Liver (tissue), 9 donors: ENCODE data around the gene GSX2. TPM values are rescaled to one million over a fixed set of nuclear protein-coding genes. Genes with fewer than 3 reads are reported as not detected.

Experiments used
- DNase-seq: peaks from one replicate; pipeline ENCODE4 v3.0.0-alpha.2; 2017; ENCODE audit warnings: low spot score
- H3K27ac ChIP-seq, 2 donors: one replicate each; pipeline ENCODE4 v1.7.0; 2013; ENCODE audit warnings: inconsistent platforms in 2 of 2, low read length in 2 of 2, control low read depth in 1 of 2, low read depth in 1 of 2, mild to moderate bottlenecking in 1 of 2
- H3K27me3 ChIP-seq, 4 donors: one replicate each; pipeline versions ENCODE4 v1.6.1 to v1.7.0; 2013; ENCODE audit warnings: low read length in 3 of 4, inconsistent platforms in 1 of 4, mild to moderate bottlenecking in 1 of 4, moderate library complexity in 1 of 4; ENCODE audit not compliant: control insufficient read depth in 4 of 4, insufficient read depth in 4 of 4
- H3K36me3 ChIP-seq, 4 donors: one replicate each; pipeline versions ENCODE4 v1.6.1 to v1.7.0; 2013; ENCODE audit warnings: low read length in 3 of 4, mild to moderate bottlenecking in 3 of 4, low read depth in 1 of 4, moderate library complexity in 1 of 4; ENCODE audit not compliant: control insufficient read depth in 4 of 4, insufficient read depth in 3 of 4
- H3K4me1 ChIP-seq, 4 donors: one replicate each; pipeline versions ENCODE4 v1.6.1 to v1.7.0; 2013; ENCODE audit warnings: low read length in 3 of 4, mild to moderate bottlenecking in 3 of 4, moderate library complexity in 1 of 4; ENCODE audit not compliant: control insufficient read depth in 4 of 4, insufficient read depth in 4 of 4
- H3K4me3 ChIP-seq, 3 donors: one replicate each; pipeline versions ENCODE4 v1.6.1 to v1.7.0; 2013; ENCODE audit warnings: low read length in 3 of 3, control low read depth in 1 of 3, low read depth in 1 of 3, mild to moderate bottlenecking in 1 of 3
- H3K9ac ChIP-seq, 2 donors: one replicate each; pipeline ENCODE4 v1.7.0; 2013; ENCODE audit warnings: low read length in 2 of 2, mild to moderate bottlenecking in 2 of 2, moderate library complexity in 2 of 2, control low read depth in 1 of 2, low read depth in 1 of 2
- H3K9me3 ChIP-seq, 4 donors: one replicate each; pipeline versions ENCODE4 v1.6.1 to v1.7.0; 2013; ENCODE audit warnings: low read length in 3 of 4; ENCODE audit not compliant: control insufficient read depth in 4 of 4
- ATF3 ChIP-seq: IDR thresholded peaks from 2 replicates; pipeline ENCODE4 v1.6.1; 2016; ENCODE audit warnings: antibody characterized with exemption
- CTCF ChIP-seq: fragments of 150-350 bp; IDR thresholded peaks from 2 replicates; pipeline ENCODE4 v1.5.1; 2017; ENCODE audit warnings: improper control_type of control experiment, low read depth, low read length; ENCODE audit not compliant: missing input control
- EGR1 ChIP-seq, 2 donors: IDR thresholded peaks; 2 replicates each; pipeline ENCODE4 v1.6.1; 2016 to 2018; ENCODE audit warnings: antibody characterized with exemption in 2 of 2, low read depth in 2 of 2
- FOXA1 ChIP-seq: IDR thresholded peaks from 2 replicates; pipeline ENCODE4 v1.6.1; 2016; ENCODE audit warnings: antibody characterized with exemption
- FOXA2 ChIP-seq: IDR thresholded peaks from 2 replicates; pipeline ENCODE4 v1.6.1; 2016; ENCODE audit warnings: antibody characterized with exemption
- GABPA ChIP-seq, 2 donors: IDR thresholded peaks in 1 of 2; conservative IDR thresholded peaks in 1 of 2; 2 replicates each; pipeline ENCODE4 v1.6.1; 2016; ENCODE audit warnings: antibody characterized with exemption in 2 of 2, mild to moderate bottlenecking in 1 of 2, moderate library complexity in 1 of 2
- HNF4A ChIP-seq, 2 donors: conservative IDR thresholded peaks; 2 replicates each; pipeline ENCODE4 v1.6.1; 2016; ENCODE audit warnings: antibody characterized with exemption in 2 of 2, mild to moderate bottlenecking in 2 of 2
- HNF4G ChIP-seq: IDR thresholded peaks from 2 replicates; pipeline ENCODE4 v1.6.1; 2016; ENCODE audit warnings: antibody characterized with exemption
- JUND ChIP-seq, 2 donors: IDR thresholded peaks; 2 replicates each; pipeline ENCODE4 v1.6.1; 2016; ENCODE audit warnings: antibody characterized with exemption in 2 of 2
- NR2F2 ChIP-seq: IDR thresholded peaks from 2 replicates; pipeline ENCODE4 v1.6.1; 2016; ENCODE audit warnings: antibody characterized with exemption
- RAD21 ChIP-seq, 2 donors: IDR thresholded peaks; 2 replicates each; pipeline ENCODE4 v1.6.1; 2016; ENCODE audit warnings: antibody characterized with exemption in 2 of 2, mild to moderate bottlenecking in 2 of 2
- RXRA ChIP-seq, 2 donors: IDR thresholded peaks; 2 replicates each; pipeline ENCODE4 v1.6.1; 2017 to 2018; ENCODE audit warnings: antibody characterized with exemption in 2 of 2, mild to moderate bottlenecking in 1 of 2
- SP1 ChIP-seq: IDR thresholded peaks from 2 replicates; pipeline ENCODE4 v1.6.1; 2018; ENCODE audit warnings: antibody characterized with exemption, mild to moderate bottlenecking
- TAF1 ChIP-seq: conservative IDR thresholded peaks from 2 replicates; pipeline ENCODE4 v1.6.1; 2016; ENCODE audit warnings: antibody characterized with exemption, mild to moderate bottlenecking
- YY1 ChIP-seq: IDR thresholded peaks from 2 replicates; pipeline ENCODE4 v1.6.1; 2016; ENCODE audit warnings: antibody characterized with exemption, mild to moderate bottlenecking
- ZBTB33 ChIP-seq: IDR thresholded peaks from 2 replicates; pipeline ENCODE4 v1.6.1; 2016; ENCODE audit warnings: antibody characterized with exemption
- WGBS: extraction: QIAGEN DNeasy Blood & Tissue Kit; methylation state at CpG from one replicate; pipeline ENCODE4 v1.1.7; 2013; 5-methylcytosine and 5-hydroxymethylcytosine counted together
- polyA plus RNA-seq, 2 donors: library from polyadenylated mRNA; stranded (reverse) in 1 of 2; unstranded in 1 of 2; fragments of 200-250 nt in 1 of 2; fragments of >200 nt in 1 of 2; fragmentation: Nextera tagmentation in 1 of 2; extraction: Ambion mirVana in 1 of 2; gene quantifications; one replicate each; pipeline versions ENCODE4 v1.2.1 to v1.2.3, GENCODE V29; 2013 to 2015
- total RNA-seq, 2 donors: library from RNA; depleted of rRNA; stranded (reverse); fragments of >200 nt; gene quantifications; one replicate each; pipeline ENCODE4 v1.2.3, GENCODE V29; 2014
- TF ChIP-seq, protein P1 (sequence below): IDR thresholded peaks from 2 replicates; pipeline ENCODE4 v1.6.1; 2016; ENCODE audit warnings: antibody characterized with exemption, mild to moderate bottlenecking
- TF ChIP-seq, protein P2 (sequence below): IDR thresholded peaks from 2 replicates; pipeline ENCODE4 v1.6.1; 2016; ENCODE audit warnings: antibody characterized with exemption
- donor health status: healthy.
- donor health status: healthy.
- donor health status: healthy.
- donor health status: healthy.
- donor health status: healthy.

GSX2 gene
- total and polyA plus RNA-seq, 4 donors, result not detected

DNA sequence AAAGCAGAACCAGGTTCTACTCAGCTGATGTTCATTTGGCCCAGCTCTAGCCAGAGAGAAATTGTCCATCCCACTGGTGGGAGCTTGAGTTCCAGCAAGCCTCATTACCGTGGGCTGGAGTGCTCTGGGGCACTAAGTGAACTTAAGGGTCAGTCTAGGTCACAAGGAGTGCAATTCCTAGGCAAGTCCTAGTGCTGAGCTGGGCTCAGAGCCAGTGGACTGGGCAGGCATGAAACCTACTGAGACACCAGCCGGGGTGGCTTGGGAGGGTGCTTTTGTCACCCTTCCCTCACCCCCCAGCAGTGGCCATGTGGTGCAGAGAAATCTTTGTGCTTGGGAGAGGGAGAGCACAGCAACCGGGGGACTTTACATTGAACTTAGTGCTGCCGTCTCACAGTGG is 39.4 kb downstream of the GSX2 start:
- no peaks in the 10 kb centered on the region for H3K9me3 ChIP-seq
- H3K4me3 ChIP-seq, result no peak overlapping the region
- no peaks in the 10 kb centered on the region for H3K36me3 ChIP-seq
- H3K27me3 ChIP-seq, result no peaks in the 10 kb centered on the region
- no peak for DNase-seq
- 64% methylated on average over 4 of the region's 4 CpGs for WGBS
- H3K4me1 ChIP-seq, result no peaks in the 10 kb centered on the region
- H3K9ac ChIP-seq, result no peak overlapping the region
- H3K27ac ChIP-seq, result no peak overlapping the region
- TF ChIP-seq NR2F2 (no peak), EGR1 (IDR thresholded peaks at IDR 0.05; ENCODE audit: low read depth in 2 of 2) (no peak), SP1 (no peak), FOXA2 (no peak), HNF4A (conservative IDR thresholded peaks at IDR 0.05) (no peak), CTCF (no peak), JUND (IDR thresholded peaks at IDR 0.05) (no peak), ATF3 (no peak), FOXA1 (no peak)

DNA sequence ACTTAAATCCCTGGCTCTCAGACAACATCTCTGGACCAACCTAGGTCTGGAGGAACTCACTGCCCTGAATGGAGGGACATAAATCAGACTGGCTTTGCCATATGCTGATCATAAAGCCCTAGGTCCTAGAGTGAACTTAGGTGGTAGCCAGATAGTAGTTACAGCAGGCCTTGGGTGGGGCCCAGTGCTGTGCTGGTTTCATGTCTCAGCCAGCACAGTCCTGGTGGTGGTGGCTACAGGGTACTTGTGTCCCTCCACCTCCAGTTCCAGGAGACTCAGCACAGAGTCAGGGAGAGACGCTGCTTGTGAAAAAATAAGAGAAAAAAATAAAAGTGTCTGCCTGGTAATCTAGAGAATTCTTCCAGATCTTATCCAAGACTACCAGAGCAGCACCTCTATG is 40.3 kb downstream of the GSX2 start:
- H3K36me3 ChIP-seq, result no peaks in the 10 kb centered on the region
- 95% methylated on average over 1 of the region's 1 CpG for WGBS
- H3K9me3 ChIP-seq, result no peaks in the 10 kb centered on the region
- TF ChIP-seq, protein P1, sequence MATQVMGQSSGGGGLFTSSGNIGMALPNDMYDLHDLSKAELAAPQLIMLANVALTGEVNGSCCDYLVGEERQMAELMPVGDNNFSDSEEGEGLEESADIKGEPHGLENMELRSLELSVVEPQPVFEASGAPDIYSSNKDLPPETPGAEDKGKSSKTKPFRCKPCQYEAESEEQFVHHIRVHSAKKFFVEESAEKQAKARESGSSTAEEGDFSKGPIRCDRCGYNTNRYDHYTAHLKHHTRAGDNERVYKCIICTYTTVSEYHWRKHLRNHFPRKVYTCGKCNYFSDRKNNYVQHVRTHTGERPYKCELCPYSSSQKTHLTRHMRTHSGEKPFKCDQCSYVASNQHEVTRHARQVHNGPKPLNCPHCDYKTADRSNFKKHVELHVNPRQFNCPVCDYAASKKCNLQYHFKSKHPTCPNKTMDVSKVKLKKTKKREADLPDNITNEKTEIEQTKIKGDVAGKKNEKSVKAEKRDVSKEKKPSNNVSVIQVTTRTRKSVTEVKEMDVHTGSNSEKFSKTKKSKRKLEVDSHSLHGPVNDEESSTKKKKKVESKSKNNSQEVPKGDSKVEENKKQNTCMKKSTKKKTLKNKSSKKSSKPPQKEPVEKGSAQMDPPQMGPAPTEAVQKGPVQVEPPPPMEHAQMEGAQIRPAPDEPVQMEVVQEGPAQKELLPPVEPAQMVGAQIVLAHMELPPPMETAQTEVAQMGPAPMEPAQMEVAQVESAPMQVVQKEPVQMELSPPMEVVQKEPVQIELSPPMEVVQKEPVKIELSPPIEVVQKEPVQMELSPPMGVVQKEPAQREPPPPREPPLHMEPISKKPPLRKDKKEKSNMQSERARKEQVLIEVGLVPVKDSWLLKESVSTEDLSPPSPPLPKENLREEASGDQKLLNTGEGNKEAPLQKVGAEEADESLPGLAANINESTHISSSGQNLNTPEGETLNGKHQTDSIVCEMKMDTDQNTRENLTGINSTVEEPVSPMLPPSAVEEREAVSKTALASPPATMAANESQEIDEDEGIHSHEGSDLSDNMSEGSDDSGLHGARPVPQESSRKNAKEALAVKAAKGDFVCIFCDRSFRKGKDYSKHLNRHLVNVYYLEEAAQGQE, result no peak
- no peak for TF ChIP-seq ZBTB33
- TF ChIP-seq SP1, result no peak
- TF ChIP-seq ATF3, result no peak
- no peak for TF ChIP-seq HNF4A (conservative IDR thresholded peaks at IDR 0.05)
- TF ChIP-seq, protein P2, sequence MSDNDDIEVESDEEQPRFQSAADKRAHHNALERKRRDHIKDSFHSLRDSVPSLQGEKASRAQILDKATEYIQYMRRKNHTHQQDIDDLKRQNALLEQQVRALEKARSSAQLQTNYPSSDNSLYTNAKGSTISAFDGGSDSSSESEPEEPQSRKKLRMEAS, result no peak
- no peak for TF ChIP-seq HNF4G
- no peak for TF ChIP-seq CTCF
- TF ChIP-seq RXRA (IDR thresholded peaks at IDR 0.05), result no peak
- TF ChIP-seq EGR1 (IDR thresholded peaks at IDR 0.05; ENCODE audit: low read depth in 2 of 2), result no peak
- no peak for TF ChIP-seq TAF1
- no peak for TF ChIP-seq RAD21 (IDR thresholded peaks at IDR 0.05)
- no peak for TF ChIP-seq FOXA1
- no peak for TF ChIP-seq YY1
- no peak for TF ChIP-seq NR2F2
- no peak for TF ChIP-seq FOXA2
- TF ChIP-seq JUND (IDR thresholded peaks at IDR 0.05), result no peak
- TF ChIP-seq GABPA (IDR thresholded peaks at IDR 0.05 in 1 of 2, conservative IDR thresholded peaks at IDR 0.05 in 1 of 2), result no peak
- H3K4me3 ChIP-seq, result no peak overlapping the region
- H3K27ac ChIP-seq, result no peak overlapping the region
- H3K27me3 ChIP-seq, result no peaks in the 10 kb centered on the region
- no peak for DNase-seq
- H3K4me1 ChIP-seq, result no peaks in the 10 kb centered on the region
- H3K9ac ChIP-seq, result no peak overlapping the region
